Epithelial cell of proximal tubule (primary cell): ENCODE data around the gene TECTA. TPM values are rescaled to one million over a fixed set of nuclear protein-coding genes. Genes with fewer than 3 reads are reported as not detected.

ENCODE experiments used
- DNase-seq: peaks from one replicate; pipeline ENCODE4 v3.0.0-alpha.2; 2011; ENCODE audit warnings: low read depth
- H3K4me3 ChIP-seq: 2 replicates; pipeline ENCODE4 v1.5.1; 2011; ENCODE audit warnings: low read depth, mild to moderate bottlenecking, low read length
- total RNA-seq: library from RNA; depleted of rRNA; stranded (reverse); fragments of >200 nt; gene quantifications from 2 replicates; pipeline ENCODE4 v1.2.3, GENCODE V29; 2015
- TF ChIP-seq, protein P1 (sequence below): conservative IDR thresholded peaks from 2 replicates; pipeline ENCODE4 v1.5.1; 2012; ENCODE audit warnings: low read depth, mild to moderate bottlenecking, low read length

Gene TECTA
- 0.22 and 0.23 TPM in 2 replicates for total RNA-seq

DNA sequence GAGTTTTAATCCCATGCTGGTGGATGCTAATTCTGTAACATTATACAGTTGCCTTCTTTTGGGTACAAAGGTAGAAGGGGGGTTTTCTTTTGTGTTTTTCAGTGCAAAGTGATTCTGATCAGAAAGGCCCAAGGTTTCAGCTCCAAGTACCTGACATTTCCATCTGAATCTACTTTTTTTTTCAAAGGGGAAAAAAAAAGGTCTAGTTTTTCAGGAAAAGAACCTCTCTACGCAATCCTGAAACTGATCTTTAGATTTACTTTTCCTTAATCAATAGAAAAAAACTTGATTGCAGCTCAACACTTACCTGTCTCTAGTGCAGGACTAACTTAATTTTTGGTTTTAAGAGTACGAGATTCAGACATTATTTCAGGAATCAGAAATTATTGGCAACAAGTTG lies at the start of gene TECTA:
Gene TECTA, plus strand, starts transcription at position 301 of the 400 bp plus-strand sequence. CDS start 1,423 bp downstream, outside the sequence.
- no peak for DNase-seq
- H3K4me3 ChIP-seq: no peak within 1 kb of the TSS
- TF ChIP-seq, protein P1, sequence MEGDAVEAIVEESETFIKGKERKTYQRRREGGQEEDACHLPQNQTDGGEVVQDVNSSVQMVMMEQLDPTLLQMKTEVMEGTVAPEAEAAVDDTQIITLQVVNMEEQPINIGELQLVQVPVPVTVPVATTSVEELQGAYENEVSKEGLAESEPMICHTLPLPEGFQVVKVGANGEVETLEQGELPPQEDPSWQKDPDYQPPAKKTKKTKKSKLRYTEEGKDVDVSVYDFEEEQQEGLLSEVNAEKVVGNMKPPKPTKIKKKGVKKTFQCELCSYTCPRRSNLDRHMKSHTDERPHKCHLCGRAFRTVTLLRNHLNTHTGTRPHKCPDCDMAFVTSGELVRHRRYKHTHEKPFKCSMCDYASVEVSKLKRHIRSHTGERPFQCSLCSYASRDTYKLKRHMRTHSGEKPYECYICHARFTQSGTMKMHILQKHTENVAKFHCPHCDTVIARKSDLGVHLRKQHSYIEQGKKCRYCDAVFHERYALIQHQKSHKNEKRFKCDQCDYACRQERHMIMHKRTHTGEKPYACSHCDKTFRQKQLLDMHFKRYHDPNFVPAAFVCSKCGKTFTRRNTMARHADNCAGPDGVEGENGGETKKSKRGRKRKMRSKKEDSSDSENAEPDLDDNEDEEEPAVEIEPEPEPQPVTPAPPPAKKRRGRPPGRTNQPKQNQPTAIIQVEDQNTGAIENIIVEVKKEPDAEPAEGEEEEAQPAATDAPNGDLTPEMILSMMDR: no peak

DNA sequence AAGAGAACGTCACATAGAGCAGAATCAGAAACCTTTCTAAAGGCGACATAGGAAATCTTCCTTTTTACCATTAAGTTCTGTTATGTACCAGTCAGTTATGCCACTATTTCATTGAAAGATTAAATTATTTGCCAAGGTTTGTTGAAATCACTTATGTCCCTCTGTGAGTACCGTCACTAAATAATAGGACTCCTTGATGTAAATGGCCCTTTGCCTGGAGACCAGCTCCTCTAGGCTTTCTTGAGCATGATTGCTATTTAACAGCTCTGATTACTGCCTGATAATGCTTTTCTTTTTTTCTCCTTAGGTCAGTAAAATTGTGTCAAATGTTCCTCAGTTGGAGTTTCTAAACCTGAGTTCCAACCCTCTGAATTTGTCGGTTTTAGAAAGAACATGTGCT lies 47.8 kb upstream of the TECTA start:
- no peak for DNase-seq
- H3K4me3 ChIP-seq: no peak overlapping the region
- TF ChIP-seq, protein P1: no peak

- no peak for DNase-seq
- no peak overlapping the region for H3K4me3 ChIP-seq
- TF ChIP-seq, protein P1: no peak
These were observed 46.8 kb upstream of the TECTA start for GRCh38 chr11:121054266-121054665.

GRCh38 chr11:121055076-121055475 lies 46.0 kb upstream of the TECTA start:
- TF ChIP-seq, protein P1: no peak
- H3K4me3 ChIP-seq: no peak overlapping the region
- no peak for DNase-seq

DNA sequence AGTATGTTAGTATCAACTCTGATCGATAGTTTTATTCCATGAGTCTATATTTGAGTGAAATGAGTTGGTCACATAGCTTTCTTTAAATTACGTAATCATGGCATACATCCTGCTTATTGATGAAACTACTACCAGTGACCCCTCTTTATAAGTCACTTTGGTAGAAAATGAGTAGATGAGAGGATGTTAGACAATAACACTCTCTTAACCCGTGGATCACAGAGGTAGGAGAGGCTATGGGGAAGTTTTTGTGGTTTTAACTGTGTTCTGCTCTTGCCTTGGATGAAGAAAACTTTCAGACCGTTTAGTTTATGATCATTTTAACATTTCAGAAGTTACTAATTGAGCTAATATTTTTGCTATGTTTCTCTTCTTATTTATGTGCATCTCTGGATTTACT lies 43.1 kb upstream of the TECTA start:
- TF ChIP-seq, protein P1: no peak
- no peak for DNase-seq
- H3K4me3 ChIP-seq: no peak overlapping the region

DNA sequence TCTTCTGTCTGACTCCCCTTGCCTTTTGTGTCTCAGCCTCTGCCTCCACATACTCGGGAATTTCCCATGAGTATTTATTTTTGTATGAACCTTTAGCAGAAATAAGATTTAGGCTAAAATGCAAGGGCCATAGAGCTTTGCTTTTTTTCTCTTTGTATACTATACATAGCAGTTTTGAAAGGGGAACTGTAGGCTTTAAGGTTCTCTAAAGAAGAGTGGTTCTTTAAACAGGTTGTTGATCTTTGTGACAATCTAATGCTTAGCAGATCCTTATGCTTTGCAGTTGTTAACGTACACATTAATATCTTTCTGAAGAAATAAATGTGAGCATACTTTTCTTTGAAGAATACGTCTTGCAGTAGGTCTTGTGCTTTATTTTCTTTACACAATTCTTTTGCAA lies 42.1 kb upstream of the TECTA start:
- no peak for DNase-seq
- no peak overlapping the region for H3K4me3 ChIP-seq
- TF ChIP-seq, protein P1: no peak

DNA sequence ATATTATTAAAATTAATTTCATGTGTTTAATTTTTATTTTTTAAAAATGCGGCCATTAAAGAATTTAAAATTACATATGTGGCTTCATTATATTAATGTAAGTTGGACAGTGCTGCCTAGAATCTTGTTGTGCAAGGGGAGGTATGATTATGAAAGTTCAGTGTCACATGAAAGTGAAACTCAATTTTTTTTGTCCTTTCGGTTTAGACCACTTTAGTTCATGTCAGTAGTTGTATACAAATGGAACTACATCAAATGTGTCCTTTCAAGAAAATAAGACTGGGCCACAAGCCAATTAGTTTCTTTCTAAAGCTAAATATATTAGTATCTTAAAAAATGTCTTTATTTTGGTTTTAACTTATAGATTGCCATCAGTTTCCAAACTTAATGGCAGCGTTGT lies 41.4 kb upstream of the TECTA start:
- DNase-seq: no peak
- TF ChIP-seq, protein P1: no peak
- H3K4me3 ChIP-seq: no peak overlapping the region
